22Rv1 (cell line): ENCODE measurements around the gene CHCHD4.

Experiments
- ZFX ChIP-seq: fragments of 450-650 bp; IDR thresholded peaks from 2 replicates; pipeline ENCODE4 v1.6.1; 2017; ENCODE audit warnings: antibody characterized with exemption, borderline replicate concordance
- TF ChIP-seq, protein P1 (sequence below): fragments of 450-650 bp; IDR thresholded peaks from 2 replicates; pipeline ENCODE4 v1.5.1; 2017; ENCODE audit warnings: mild to moderate bottlenecking

DNA sequence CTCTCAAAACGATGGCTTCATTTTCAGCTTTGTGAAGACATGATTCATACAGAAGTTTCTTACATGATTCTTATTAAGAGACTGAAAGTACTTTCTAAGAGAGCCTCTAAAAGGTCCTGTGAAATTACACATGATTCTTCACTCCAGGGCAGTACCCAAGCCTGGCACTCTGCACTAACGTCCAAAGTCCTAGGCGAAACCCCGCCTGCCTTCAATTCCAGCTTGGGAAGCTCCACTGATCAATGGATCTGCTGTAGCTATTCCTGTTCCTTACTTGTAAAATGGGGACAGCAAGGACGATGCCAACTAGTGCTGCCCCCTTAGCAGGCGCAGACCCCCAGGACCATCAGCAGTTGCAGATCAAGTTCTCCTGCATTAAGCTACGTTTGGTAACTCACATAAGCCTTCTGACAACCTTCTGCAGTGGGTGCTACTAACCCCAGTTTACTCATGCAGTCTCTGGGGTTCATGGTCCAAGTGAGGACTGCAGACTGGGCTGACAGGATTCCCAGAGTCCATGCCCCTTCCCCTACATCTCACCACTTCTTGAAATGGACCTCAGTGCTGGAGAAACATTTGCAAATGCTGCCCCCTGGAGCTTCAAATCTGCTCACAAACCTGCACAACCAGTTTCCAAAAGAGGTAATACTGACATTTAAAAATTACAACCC, 10.6 kb downstream of the CHCHD4 start:
- TF ChIP-seq, protein P1, sequence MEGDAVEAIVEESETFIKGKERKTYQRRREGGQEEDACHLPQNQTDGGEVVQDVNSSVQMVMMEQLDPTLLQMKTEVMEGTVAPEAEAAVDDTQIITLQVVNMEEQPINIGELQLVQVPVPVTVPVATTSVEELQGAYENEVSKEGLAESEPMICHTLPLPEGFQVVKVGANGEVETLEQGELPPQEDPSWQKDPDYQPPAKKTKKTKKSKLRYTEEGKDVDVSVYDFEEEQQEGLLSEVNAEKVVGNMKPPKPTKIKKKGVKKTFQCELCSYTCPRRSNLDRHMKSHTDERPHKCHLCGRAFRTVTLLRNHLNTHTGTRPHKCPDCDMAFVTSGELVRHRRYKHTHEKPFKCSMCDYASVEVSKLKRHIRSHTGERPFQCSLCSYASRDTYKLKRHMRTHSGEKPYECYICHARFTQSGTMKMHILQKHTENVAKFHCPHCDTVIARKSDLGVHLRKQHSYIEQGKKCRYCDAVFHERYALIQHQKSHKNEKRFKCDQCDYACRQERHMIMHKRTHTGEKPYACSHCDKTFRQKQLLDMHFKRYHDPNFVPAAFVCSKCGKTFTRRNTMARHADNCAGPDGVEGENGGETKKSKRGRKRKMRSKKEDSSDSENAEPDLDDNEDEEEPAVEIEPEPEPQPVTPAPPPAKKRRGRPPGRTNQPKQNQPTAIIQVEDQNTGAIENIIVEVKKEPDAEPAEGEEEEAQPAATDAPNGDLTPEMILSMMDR = peak; percentile 52
- TF ChIP-seq ZFX = no peak
